HepG2 (cell line): ENCODE measurements around the gene LHPP. TPM values are rescaled to one million over a fixed set of nuclear protein-coding genes. Genes with fewer than 3 reads are reported as not detected.

Experiments
- ATF2 ChIP-seq: sonication (generic); formaldehyde crosslinking; IDR thresholded peaks from 2 replicates; pipeline ENCODE4 v1.4.0; 2020; ENCODE audit warnings: missing genetic modification reagents
- BRD4 ChIP-seq: sonication (generic); formaldehyde crosslinking; IDR thresholded peaks from 2 replicates; pipeline ENCODE4 v1.4.0; 2020; ENCODE audit warnings: missing genetic modification reagents
- DMAP1 ChIP-seq: IDR thresholded peaks from 2 replicates; pipeline ENCODE4 v1.6.1; 2016
- FOXA1 ChIP-seq, 2 experiments: fragments of 450-650 bp in 1 of 2; sonication (generic) in 1 of 2; formaldehyde crosslinking in 1 of 2; IDR thresholded peaks; 2 replicates each; pipeline versions ENCODE4 v1.4.0 to v1.6.1; 2016 to 2020; ENCODE audit warnings: missing genetic modification reagents in 1 of 2
- MTF2 ChIP-seq: sonication (generic); formaldehyde crosslinking; IDR thresholded peaks from 2 replicates; pipeline ENCODE4 v1.5.0; 2020; ENCODE audit warnings: missing genetic modification reagents, borderline replicate concordance
- PATZ1 ChIP-seq: sonication (generic); formaldehyde crosslinking; IDR thresholded peaks from 2 replicates; pipeline ENCODE4 v1.4.0; 2020; ENCODE audit warnings: missing genetic modification reagents
- POGZ ChIP-seq: sonication (generic); formaldehyde crosslinking; IDR thresholded peaks from 2 replicates; pipeline ENCODE4 v1.4.0; 2020; ENCODE audit warnings: mild to moderate bottlenecking, missing genetic modification reagents
- RBM22 ChIP-seq: fragments of 200-400 bp; formaldehyde crosslinking; optimal IDR thresholded peaks from 2 replicates; pipeline ENCODE3; 2017; ENCODE audit warnings: mild to moderate bottlenecking, low read length, moderate library complexity
- RFX5 ChIP-seq: IDR thresholded peaks from 2 replicates; pipeline ENCODE4 v1.6.1; 2011; ENCODE audit warnings: low read depth, low read length, improper control_type of control experiment
- SATB2 ChIP-seq: sonication (generic); formaldehyde crosslinking; IDR thresholded peaks from 2 replicates; pipeline ENCODE4 v1.5.0; 2020; ENCODE audit warnings: missing genetic modification reagents
- SIN3B ChIP-seq: fragments of 150-350 bp; IDR thresholded peaks from 2 replicates; pipeline ENCODE4 v1.6.1; 2014; ENCODE audit warnings: low read length
- SP140L ChIP-seq: sonication (generic); formaldehyde crosslinking; IDR thresholded peaks from 2 replicates; pipeline ENCODE4 v1.4.0; 2020; ENCODE audit warnings: missing genetic modification reagents, borderline replicate concordance
- SPEN ChIP-seq: sonication (generic); formaldehyde crosslinking; IDR thresholded peaks from 2 replicates; pipeline ENCODE4 v1.5.1; 2020; ENCODE audit warnings: low read depth, mild to moderate bottlenecking, missing genetic modification reagents
- TFDP2 ChIP-seq: sonication (generic); formaldehyde crosslinking; IDR thresholded peaks from 2 replicates; pipeline ENCODE4 v1.4.0; 2020; ENCODE audit warnings: missing genetic modification reagents
- THAP11 ChIP-seq: IDR thresholded peaks from 2 replicates; pipeline ENCODE4 v1.6.1; 2016; ENCODE audit warnings: missing biosample characterization, missing genetic modification reagents
- ZBTB43 ChIP-seq: sonication (generic); formaldehyde crosslinking; conservative IDR thresholded peaks from 2 replicates; pipeline ENCODE4 v1.4.0; 2020; ENCODE audit warnings: missing genetic modification reagents
- ZFP41 ChIP-seq: sonication (generic); formaldehyde crosslinking; IDR thresholded peaks from 2 replicates; pipeline ENCODE4 v1.4.0; 2020; ENCODE audit warnings: mild to moderate bottlenecking, missing genetic modification reagents, borderline replicate concordance
- ZNF17 ChIP-seq: sonication (generic); formaldehyde crosslinking; IDR thresholded peaks from 2 replicates; pipeline ENCODE4 v1.5.0; 2020; ENCODE audit warnings: mild to moderate bottlenecking, missing genetic modification reagents
- ZNF260 ChIP-seq: sonication (generic); formaldehyde crosslinking; IDR thresholded peaks from 2 replicates; pipeline ENCODE4 v1.4.0; 2020; ENCODE audit warnings: missing genetic modification reagents, low read depth, mild to moderate bottlenecking, borderline replicate concordance
- ZNF274 ChIP-seq: sonication (generic); formaldehyde crosslinking; IDR thresholded peaks from 2 replicates; pipeline ENCODE4 v1.5.1; 2020; ENCODE audit warnings: mild to moderate bottlenecking, missing genetic modification reagents
- ZNF564 ChIP-seq: sonication (generic); formaldehyde crosslinking; IDR thresholded peaks from 2 replicates; pipeline ENCODE4 v1.8.1; 2023; ENCODE audit warnings: mild to moderate bottlenecking, missing genetic modification reagents
- ZNF605 ChIP-seq: sonication (generic); formaldehyde crosslinking; IDR thresholded peaks from 2 replicates; pipeline ENCODE4 v1.8.0; 2022; ENCODE audit warnings: mild to moderate bottlenecking, missing genetic modification reagents
- ZNF747 ChIP-seq: sonication (generic); formaldehyde crosslinking; IDR thresholded peaks from 2 replicates; pipeline ENCODE4 v1.8.1; 2023; ENCODE audit warnings: missing genetic modification reagents, mild to moderate bottlenecking, borderline replicate concordance
- polyA plus RNA-seq, 8 experiments: library from polyadenylated mRNA; depleted of rRNA in 3 of 8; stranded (reverse) in 7 of 8; unstranded in 1 of 8; fragments of >200 nt; fragmentation: Illumina TruSeq in 4 of 8; extraction: Trizol in 4 of 8; gene quantifications; 2 replicates each; pipeline versions ENCODE4 v1.2.1 to v1.2.3, GENCODE V29; 2011 to 2016; ENCODE audit warnings: low read depth in 4 of 8, missing spikeins in 1 of 8, mixed read lengths in 1 of 8; ENCODE audit not compliant: insufficient read depth in 1 of 8
- total RNA-seq, 5 experiments: library from RNA; depleted of rRNA; stranded (reverse); fragments of >200 nt; fragmentation: Illumina TruSeq; extraction: Trizol; gene quantifications; 2 replicates each; pipeline ENCODE4 v1.2.3, GENCODE V29; 2016; ENCODE audit warnings: low read depth in 1 of 5

The LHPP gene
- total and polyA plus RNA-seq, 2 of the 13 experiments (the other 11 are each of a cell fraction or from before 2014, with no cell fraction given) = 5.2 to 13.1 TPM

GRCh38 chr10:124418726-124419501 lies 42.7 kb upstream of the LHPP start, which contains the start of gene OAT (continued):
- TF ChIP-seq ZBTB43 = 0 out of 2 replicates have a peak, but pooled peaks have one; percentile 33
- no peak; the same call in 1 of the 2 replicates for TF ChIP-seq ZNF564
- TF ChIP-seq SIN3B = no peak
- no peak for TF ChIP-seq RBM22
- TF ChIP-seq DMAP1 (CRISPR knock-in tag) = peak; percentile 53; the same call in 1 of the 2 replicates
- TF ChIP-seq TFDP2 (CRISPR knock-in tag) = peak; percentile 91
- peak; percentile 75; the same call in 1 of the 2 replicates for TF ChIP-seq POGZ (CRISPR knock-in tag)
- TF ChIP-seq ZFP41 = no peak
- TF ChIP-seq BRD4 (CRISPR knock-in tag) = peak; percentile 40; the same call in 1 of the 2 replicates
- TF ChIP-seq PATZ1 (CRISPR knock-in tag) = peak; percentile 30; the same call in 1 of the 2 replicates
- no peak for TF ChIP-seq SATB2 (CRISPR knock-in tag)
- no peak for TF ChIP-seq ZNF260 (CRISPR knock-in tag)
- 0 out of 2 replicates have a peak, but pooled peaks have one; percentile 34 for TF ChIP-seq MTF2 (CRISPR knock-in tag)
- no peak for TF ChIP-seq FOXA1 (IDR thresholded peaks at IDR 0.05)
- TF ChIP-seq FOXA1 (CRISPR knock-in tag; IDR thresholded peaks at IDR 0.05) = 0 out of 2 replicates have a peak, but pooled peaks have one; percentile 5
- peak; percentile 60 for TF ChIP-seq THAP11 (CRISPR knock-in tag)
- TF ChIP-seq ZNF605 (CRISPR knock-in tag) = 0 out of 2 replicates have a peak, but pooled peaks have one; percentile 42
- peak; percentile 29; the same call in 1 of the 2 replicates for TF ChIP-seq ZNF747
- no peak for TF ChIP-seq ZNF274 (CRISPR knock-in tag)
- TF ChIP-seq SP140L (CRISPR knock-in tag) = no peak
- no peak for TF ChIP-seq SPEN (CRISPR knock-in tag)
- peak; percentile 63 for TF ChIP-seq RFX5
- peak; percentile 49; the same call in 1 of the 2 replicates for TF ChIP-seq ATF2 (CRISPR knock-in tag)
- no peak for TF ChIP-seq ZNF17
